Rectal smooth muscle tissue (tissue), 1 donor: ENCODE measurements around the gene RDX.
"Not testable (repeated sequence)": the region's sequence is repeated elsewhere in the genome, so short reads cannot be mapped to it uniquely, and the experiment has no call there.

Experiments used
- H3K27ac ChIP-seq: one replicate; pipeline ENCODE4 v1.7.0; 2013; ENCODE audit warnings: low read depth, low read length, inconsistent platforms
- H3K27me3 ChIP-seq: one replicate; pipeline ENCODE4 v1.7.0; 2013; ENCODE audit warnings: low read length; ENCODE audit not compliant: control insufficient read depth, insufficient read depth
- H3K36me3 ChIP-seq: one replicate; pipeline ENCODE4 v1.7.0; 2013; ENCODE audit warnings: low read length; ENCODE audit not compliant: control insufficient read depth, insufficient read depth
- H3K4me1 ChIP-seq: one replicate; pipeline ENCODE4 v1.7.0; 2013; ENCODE audit warnings: low read length; ENCODE audit not compliant: control insufficient read depth, insufficient read depth
- H3K4me3 ChIP-seq: one replicate; pipeline ENCODE4 v1.7.0; 2013; ENCODE audit warnings: low read length
- H3K9ac ChIP-seq: one replicate; pipeline ENCODE4 v1.7.0; 2013; ENCODE audit warnings: low read length

Gene RDX

GRCh38 chr11:110286298-110287040 lies 9.9 kb downstream of the RDX start:
- Histone ChIP-seq H3K4me1 (no peaks in the 10 kb centered on the region), H3K27me3 (no peaks in the 10 kb centered on the region)

GRCh38 chr11:110283862-110284261 lies 12.6 kb downstream of the RDX start:
- H3K27ac ChIP-seq, result no peak overlapping the region
- H3K4me3 ChIP-seq, result no peak overlapping the region
- H3K4me1 ChIP-seq, result no peaks in the 10 kb centered on the region
- H3K9ac ChIP-seq, result no peak overlapping the region
- no peaks in the 10 kb centered on the region for H3K27me3 ChIP-seq
- H3K36me3 ChIP-seq, result no peaks in the 10 kb centered on the region

More at GRCh38 chr11:110286298-110287040, 9.9 kb downstream of the RDX start:
- no peak overlapping the region for H3K27ac ChIP-seq
- no peak overlapping the region for H3K4me3 ChIP-seq
- no peak overlapping the region for H3K9ac ChIP-seq
- no peaks in the 10 kb centered on the region for H3K36me3 ChIP-seq

GRCh38 chr11:110280595-110280994 lies 15.8 kb downstream of the RDX start:
- H3K9ac ChIP-seq, H3K27ac ChIP-seq, H3K36me3 ChIP-seq, H3K4me3 ChIP-seq, H3K27me3 ChIP-seq, H3K4me1 ChIP-seq: not testable (repeated sequence)

GRCh38 chr11:110279881-110280280 lies 16.5 kb downstream of the RDX start:
- H3K9ac ChIP-seq, result no peak overlapping the region

GRCh38 chr11:110272919-110273318 lies 23.5 kb downstream of the RDX start:
- H3K4me3 ChIP-seq, result no peak overlapping the region

More at GRCh38 chr11:110279881-110280280, 16.5 kb downstream of the RDX start:
- no peaks in the 10 kb centered on the region for H3K27me3 ChIP-seq
- H3K27ac ChIP-seq, result no peak overlapping the region
- no peaks in the 10 kb centered on the region for H3K36me3 ChIP-seq
- H3K4me1 ChIP-seq, result no peaks in the 10 kb centered on the region
- H3K4me3 ChIP-seq, result no peak overlapping the region

GRCh38 chr11:110269996-110270395 lies 26.4 kb downstream of the RDX start:
- H3K4me3 ChIP-seq, result no peak overlapping the region
- H3K36me3 ChIP-seq, result no peaks in the 10 kb centered on the region
- H3K27ac ChIP-seq, result no peak overlapping the region
- H3K27me3 ChIP-seq, result no peaks in the 10 kb centered on the region
- H3K4me1 ChIP-seq, result no peaks in the 10 kb centered on the region
- no peak overlapping the region for H3K9ac ChIP-seq

More at GRCh38 chr11:110272919-110273318, 23.5 kb downstream of the RDX start:
- no peaks in the 10 kb centered on the region for H3K4me1 ChIP-seq
- H3K27ac ChIP-seq, result no peak overlapping the region
- H3K36me3 ChIP-seq, result no peaks in the 10 kb centered on the region
- H3K27me3 ChIP-seq, result no peaks in the 10 kb centered on the region
- H3K9ac ChIP-seq, result no peak overlapping the region

GRCh38 chr11:110268441-110268840 lies 28.0 kb downstream of the RDX start:
- Histone ChIP-seq H3K4me3 (no peak overlapping the region), H3K4me1 (no peaks in the 10 kb centered on the region), H3K36me3 (no peaks in the 10 kb centered on the region), H3K27ac (no peak overlapping the region), H3K9ac (no peak overlapping the region), H3K27me3 (no peaks in the 10 kb centered on the region)

GRCh38 chr11:110262072-110262403 lies 34.4 kb downstream of the RDX start:
- no peaks in the 10 kb centered on the region for H3K36me3 ChIP-seq
- no peaks in the 10 kb centered on the region for H3K27me3 ChIP-seq
- no peak overlapping the region for H3K9ac ChIP-seq
- H3K27ac ChIP-seq, result no peak overlapping the region
- H3K4me1 ChIP-seq, result no peaks in the 10 kb centered on the region
- no peak overlapping the region for H3K4me3 ChIP-seq

- Histone ChIP-seq H3K36me3 (no peaks in the 10 kb centered on the region), H3K27me3 (no peaks in the 10 kb centered on the region)
Observed at GRCh38 chr11:110261195-110262071, 35.0 kb downstream of the RDX start.

GRCh38 chr11:110253525-110253924 lies 42.9 kb downstream of the RDX start:
- Histone ChIP-seq H3K4me3 (no peak overlapping the region), H3K4me1 (no peaks in the 10 kb centered on the region), H3K27me3 (no peaks in the 10 kb centered on the region), H3K27ac (no peak overlapping the region), H3K36me3 (peaks cover 2% of the 10 kb centered on the region), H3K9ac (no peak overlapping the region)

More at GRCh38 chr11:110261195-110262071, 35.0 kb downstream of the RDX start:
- H3K4me1 ChIP-seq, result no peaks in the 10 kb centered on the region
- H3K4me3 ChIP-seq, result no peak overlapping the region
- no peak overlapping the region for H3K9ac ChIP-seq
- H3K27ac ChIP-seq, result no peak overlapping the region

GRCh38 chr11:110251836-110252235 lies 44.6 kb downstream of the RDX start:
- Histone ChIP-seq H3K4me1 (no peaks in the 10 kb centered on the region), H3K27ac (no peak overlapping the region), H3K36me3 (peaks cover 2% of the 10 kb centered on the region), H3K9ac (no peak overlapping the region), H3K4me3 (no peak overlapping the region), H3K27me3 (no peaks in the 10 kb centered on the region)

GRCh38 chr11:110250168-110250567 lies 46.2 kb downstream of the RDX start:
- Histone ChIP-seq H3K9ac (no peak overlapping the region), H3K36me3 (peaks cover 2% of the 10 kb centered on the region), H3K4me1 (no peaks in the 10 kb centered on the region), H3K27me3 (no peaks in the 10 kb centered on the region), H3K27ac (no peak overlapping the region), H3K4me3 (no peak overlapping the region)
